Measurements from ENCODE around the gene NOS1. TPM values are rescaled to one million over a fixed set of nuclear protein-coding genes. Genes with fewer than 3 reads are reported as not detected.

Gene NOS1
- total RNA-seq, 2 experiments from 2014 or later, result not detected

DNA sequence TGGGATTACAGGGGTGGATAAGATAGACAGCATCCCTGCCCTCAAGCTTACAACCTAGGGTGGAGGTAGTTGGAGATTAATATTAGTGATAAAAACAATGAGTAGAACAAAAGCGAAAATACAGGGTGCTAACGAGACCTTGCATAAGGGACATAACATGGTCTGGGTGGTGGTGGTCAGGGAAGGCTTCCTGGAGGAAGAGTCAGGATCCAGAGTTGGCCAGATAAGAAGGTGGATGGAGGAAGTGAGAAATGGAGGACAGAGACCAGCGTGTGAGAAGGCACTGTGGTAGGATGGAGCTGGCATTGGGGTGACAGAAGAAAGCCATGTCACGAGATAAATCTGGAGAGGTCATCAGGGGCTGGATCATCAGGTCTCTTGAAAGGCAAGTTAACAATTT lies 19.2 kb downstream of the NOS1 start:
- Mint-ChIP-seq H3K4me3 (no peak overlapping the region), H3K27ac (no peak overlapping the region), H3K36me3 (no peaks in the 10 kb centered on the region), H3K4me1 (ENCODE audit: low read depth) (no peaks in the 10 kb centered on the region), H3K27me3 (peaks cover 8% of the 10 kb centered on the region), H3K9me3 (no peaks in the 10 kb centered on the region)
- POLR2A ChIA-PET, result no interaction called here
- intact Hi-C loops (cut with micrococcal nuclease), result no loop called here
- CTCF ChIA-PET, result no interaction called here
- DNase-seq, result no peak

DNA sequence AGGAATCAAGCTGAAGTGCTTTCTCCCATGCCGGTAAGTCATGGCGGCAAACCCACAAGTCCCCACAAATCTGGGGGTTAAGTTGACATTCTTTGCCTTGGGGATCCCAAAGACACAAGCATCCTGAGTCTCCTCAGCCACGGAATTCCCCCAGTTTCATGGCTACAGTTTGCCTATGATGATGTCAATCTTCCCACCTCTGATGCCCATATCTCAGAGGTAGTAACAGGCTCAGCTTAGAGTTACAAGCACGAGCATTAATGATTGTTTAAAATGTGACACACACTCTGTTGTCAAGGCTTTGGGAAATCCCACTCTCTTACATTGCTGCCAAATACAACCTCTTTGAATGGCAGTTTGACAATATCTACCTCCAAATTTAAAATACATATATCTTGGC lies 22.3 kb downstream of the NOS1 start:
- no peak for DNase-seq
- Mint-ChIP-seq H3K36me3 (no peaks in the 10 kb centered on the region), H3K27me3 (peaks cover 11% of the 10 kb centered on the region), H3K9me3 (no peaks in the 10 kb centered on the region), H3K4me1 (ENCODE audit: low read depth) (no peaks in the 10 kb centered on the region), H3K4me3 (no peak overlapping the region), H3K27ac (no peak overlapping the region)
- CTCF ChIA-PET, result no interaction called here
- intact Hi-C loops (cut with micrococcal nuclease), result no loop called here
- POLR2A ChIA-PET, result no interaction called here

DNA sequence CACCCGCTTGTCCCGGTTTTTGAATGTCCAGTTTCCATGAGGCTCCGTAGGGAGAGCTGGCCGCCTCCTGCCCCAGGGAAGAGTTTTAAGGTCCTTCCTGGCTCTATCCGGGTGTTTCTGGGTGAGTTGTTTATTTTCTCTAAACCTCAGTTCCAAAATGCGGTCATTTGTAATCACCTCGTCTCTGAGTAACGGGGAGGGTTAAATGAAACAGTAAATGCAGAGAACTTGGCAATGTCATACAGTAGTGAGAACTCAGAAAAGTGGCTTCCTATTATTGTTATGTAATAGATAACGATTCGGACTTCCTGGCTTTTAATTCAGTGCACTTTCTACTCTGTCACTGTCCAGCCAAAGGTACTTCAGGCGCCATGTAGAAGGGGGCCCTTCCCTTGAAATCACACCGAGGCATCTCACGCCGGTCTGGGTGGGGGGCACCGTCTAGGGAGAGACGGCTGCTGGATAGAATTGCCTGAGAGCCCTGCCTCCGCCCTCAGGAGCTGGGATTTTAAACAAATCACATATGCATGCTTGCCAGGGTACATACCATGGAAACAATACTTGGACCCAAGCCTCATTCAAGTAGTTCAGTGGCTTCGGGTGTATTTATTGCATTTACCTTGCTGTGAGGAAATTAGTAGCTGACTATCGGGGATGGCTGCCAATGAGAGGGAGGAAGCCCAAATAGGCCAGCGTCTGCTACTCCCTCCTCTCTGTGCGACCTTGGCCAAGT lies 26.4 kb downstream of the NOS1 start:
- no peaks in the 10 kb centered on the region for H3K9me3 Mint-ChIP-seq
- CTCF ChIA-PET, result no interaction called here
- no peak overlapping the region for H3K27ac Mint-ChIP-seq

DNA sequence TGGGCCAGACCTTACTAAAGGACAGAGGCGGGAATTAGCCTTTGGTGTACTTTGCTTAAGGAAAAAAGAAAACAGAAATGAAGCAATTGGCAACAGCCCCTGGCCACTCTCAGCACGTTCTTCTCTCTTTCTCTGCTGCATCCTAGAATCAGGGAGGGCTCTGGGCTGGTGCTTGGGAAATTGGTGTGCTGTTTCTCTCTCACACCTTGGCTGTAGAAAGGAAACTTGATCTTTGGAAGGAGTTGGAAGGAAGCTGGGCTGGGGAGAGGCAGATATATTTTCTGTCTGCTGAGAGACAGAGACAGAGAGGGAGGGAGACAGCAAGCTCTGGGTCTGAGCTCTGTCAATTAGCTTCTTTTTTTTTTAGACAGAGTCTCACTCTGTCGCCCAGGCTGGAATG lies 27.4 kb downstream of the NOS1 start:
- no peak for DNase-seq
- no peaks in the 10 kb centered on the region for H3K4me1 Mint-ChIP-seq (ENCODE audit: low read depth)
- H3K9me3 Mint-ChIP-seq, result no peaks in the 10 kb centered on the region
- no peak overlapping the region for H3K4me3 Mint-ChIP-seq
- ChIA-PET CTCF (no interaction called here), POLR2A (no interaction called here)
- peaks cover 9% of the 10 kb centered on the region for H3K27me3 Mint-ChIP-seq
- H3K36me3 Mint-ChIP-seq, result no peaks in the 10 kb centered on the region
- no peak overlapping the region for H3K27ac Mint-ChIP-seq
- intact Hi-C loops (cut with micrococcal nuclease), result no loop called here

More for the DNA sequence above, 26.4 kb downstream of the NOS1 start:
- no peak for DNase-seq
- H3K4me3 Mint-ChIP-seq, result no peak overlapping the region
- POLR2A ChIA-PET, result no interaction called here
- H3K36me3 Mint-ChIP-seq, result no peaks in the 10 kb centered on the region
- no peaks in the 10 kb centered on the region for H3K4me1 Mint-ChIP-seq (ENCODE audit: low read depth)
- intact Hi-C loops (cut with micrococcal nuclease), result no loop called here
- peaks cover 9% of the 10 kb centered on the region for H3K27me3 Mint-ChIP-seq

DNA sequence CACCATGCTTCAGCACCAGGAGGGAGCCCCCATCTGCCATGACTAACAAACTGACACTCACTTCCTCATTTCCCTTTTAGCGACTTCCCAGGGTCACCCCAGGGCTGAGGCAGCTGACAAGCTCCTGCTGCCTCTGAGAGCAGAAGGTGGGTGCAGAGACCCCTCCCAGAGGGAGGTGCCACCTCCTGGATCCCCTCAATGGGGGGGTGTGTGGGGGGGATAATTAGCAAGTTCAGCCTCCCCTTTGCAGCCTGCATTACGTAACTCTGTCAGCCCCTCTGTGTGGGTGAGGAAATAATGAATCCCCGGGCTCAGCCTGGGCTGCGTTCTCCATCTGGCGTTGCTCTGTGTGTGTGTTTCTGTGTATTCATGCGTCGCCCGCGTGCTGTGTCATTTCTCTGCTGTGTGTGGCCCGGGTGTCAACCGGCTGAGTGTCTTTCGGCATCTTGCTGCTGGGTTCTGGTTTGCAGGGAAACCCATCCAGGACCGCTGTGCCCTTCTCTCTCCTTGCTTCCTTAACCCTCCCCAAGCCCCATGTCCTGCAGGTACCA lies 28.0 kb downstream of the NOS1 start:
- Mint-ChIP-seq H3K4me3 (no peak overlapping the region), H3K9me3 (no peaks in the 10 kb centered on the region), H3K27ac (no peak overlapping the region), H3K27me3 (peaks cover 13% of the 10 kb centered on the region), H3K4me1 (ENCODE audit: low read depth) (no peaks in the 10 kb centered on the region), H3K36me3 (no peaks in the 10 kb centered on the region)
- intact Hi-C loops (cut with micrococcal nuclease), result no loop called here
- no peak for DNase-seq
- ChIA-PET POLR2A (no interaction called here), CTCF (no interaction called here)

- POLR2A ChIA-PET, result no interaction called here
Observed at GRCh38 chr12:117331691-117332090, 29.7 kb downstream of the NOS1 start.

DNA sequence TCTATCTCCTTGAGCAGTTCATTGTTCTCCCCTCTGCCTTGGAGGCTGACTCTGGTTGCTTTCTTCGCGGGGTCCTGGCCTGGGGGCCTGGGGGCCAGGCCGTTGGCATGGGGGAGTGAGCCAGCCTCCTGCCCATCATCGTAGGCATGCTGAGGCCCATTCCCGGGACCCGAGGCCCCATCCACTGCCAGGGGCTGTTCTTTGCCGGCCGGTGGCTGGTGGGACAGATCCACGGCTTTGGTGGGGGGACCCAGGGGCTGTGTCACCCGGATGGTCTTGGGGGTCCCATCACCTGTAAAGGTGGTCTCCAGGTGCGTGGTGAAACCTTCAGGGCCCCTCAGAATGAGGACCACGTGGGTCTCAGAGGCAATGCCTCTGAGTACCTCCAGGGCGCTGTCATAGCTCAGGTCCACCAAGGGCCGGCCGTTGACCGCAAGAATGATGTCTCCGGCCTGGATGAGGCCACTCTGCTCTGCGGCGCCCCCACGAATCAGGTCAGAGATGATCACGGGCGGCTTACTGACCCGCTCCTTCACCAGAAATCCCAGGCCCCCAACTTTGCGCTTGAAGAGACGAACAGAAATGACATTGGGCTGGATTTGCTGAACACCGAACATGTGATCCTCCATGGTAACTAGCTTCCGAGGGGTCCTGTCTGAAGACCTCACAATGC lies 30.8 kb downstream of the NOS1 start:
- Mint-ChIP-seq H3K4me1 (ENCODE audit: low read depth) (no peaks in the 10 kb centered on the region), H3K9me3 (no peaks in the 10 kb centered on the region), H3K27me3 (peaks cover 12% of the 10 kb centered on the region), H3K27ac (no peak overlapping the region), H3K36me3 (no peaks in the 10 kb centered on the region), H3K4me3 (no peak overlapping the region)
- POLR2A ChIA-PET, result no interaction called here
- CTCF ChIA-PET, result no interaction called here
- DNase-seq, result no peak
- intact Hi-C loops (cut with micrococcal nuclease), result no loop called here

More at GRCh38 chr12:117331691-117332090, 29.7 kb downstream of the NOS1 start:
- CTCF ChIA-PET, result no interaction called here
- intact Hi-C loops (cut with micrococcal nuclease), result no loop called here
- no peaks in the 10 kb centered on the region for H3K4me1 Mint-ChIP-seq (ENCODE audit: low read depth)
- no peak overlapping the region for H3K4me3 Mint-ChIP-seq
- DNase-seq, result no peak
- no peaks in the 10 kb centered on the region for H3K36me3 Mint-ChIP-seq
- H3K27me3 Mint-ChIP-seq, result peaks cover 12% of the 10 kb centered on the region
- no peaks in the 10 kb centered on the region for H3K9me3 Mint-ChIP-seq
- H3K27ac Mint-ChIP-seq, result no peak overlapping the region

GRCh38 chr12:117329756-117330155 lies 31.7 kb downstream of the NOS1 start:
- no peaks in the 10 kb centered on the region for H3K9me3 Mint-ChIP-seq
- H3K27me3 Mint-ChIP-seq, result peaks cover 12% of the 10 kb centered on the region
- no peak for DNase-seq
- no peaks in the 10 kb centered on the region for H3K36me3 Mint-ChIP-seq
- intact Hi-C loops (cut with micrococcal nuclease), result no loop called here
- no peak overlapping the region for H3K4me3 Mint-ChIP-seq
- POLR2A ChIA-PET, result no interaction called here
- H3K4me1 Mint-ChIP-seq (ENCODE audit: low read depth), result no peaks in the 10 kb centered on the region
- CTCF ChIA-PET, result no interaction called here
- no peak overlapping the region for H3K27ac Mint-ChIP-seq

DNA sequence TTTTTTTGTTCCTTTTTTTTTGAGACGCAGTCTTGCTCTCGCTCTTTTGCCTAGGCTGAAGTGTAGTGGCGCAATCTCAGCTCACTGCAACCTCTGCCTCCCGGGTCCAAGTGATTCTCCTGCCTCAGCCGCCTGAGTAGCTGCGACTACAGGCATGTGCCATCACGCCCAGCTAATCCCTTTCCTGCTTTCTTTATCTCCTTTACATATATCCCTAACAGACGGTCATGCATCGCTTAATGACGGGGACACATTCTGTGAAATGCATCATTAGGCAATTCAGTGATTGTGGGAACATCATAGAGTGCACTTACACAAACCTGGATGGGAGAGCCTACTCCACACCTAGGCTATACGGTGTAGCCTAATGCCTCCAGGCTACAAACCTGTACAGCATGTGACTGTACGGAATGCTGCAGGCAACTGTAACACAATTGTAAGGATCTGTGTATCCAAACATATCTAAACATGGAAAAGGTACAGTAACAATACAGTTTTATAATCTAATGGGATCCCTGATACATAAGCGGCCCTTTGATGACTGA lies 32.8 kb downstream of the NOS1 start:
- Mint-ChIP-seq H3K27ac (no peak overlapping the region), H3K4me1 (ENCODE audit: low read depth) (no peaks in the 10 kb centered on the region), H3K36me3 (no peaks in the 10 kb centered on the region), H3K9me3 (no peaks in the 10 kb centered on the region), H3K27me3 (peaks cover 8% of the 10 kb centered on the region), H3K4me3 (no peak overlapping the region)
- ChIA-PET POLR2A (no interaction called here), CTCF (interaction anchor here (0.6 kb wide), 1 partner anchor 330 kb away, joined by 3 read pairs; no protein-coding TSS in a partner anchor)
- intact Hi-C loops (cut with micrococcal nuclease), result no loop called here
- no peak for DNase-seq

GRCh38 chr12:117322428-117322827 lies 39.0 kb downstream of the NOS1 start:
- intact Hi-C loops (cut with micrococcal nuclease), result no loop called here
- no peaks in the 10 kb centered on the region for H3K36me3 Mint-ChIP-seq
- H3K4me3 Mint-ChIP-seq, result no peak overlapping the region
- no peaks in the 10 kb centered on the region for H3K9me3 Mint-ChIP-seq
- CTCF ChIA-PET, result no interaction called here
- POLR2A ChIA-PET, result no interaction called here
- H3K27me3 Mint-ChIP-seq, result peaks cover 1% of the 10 kb centered on the region
- DNase-seq, result no peak
- no peaks in the 10 kb centered on the region for H3K4me1 Mint-ChIP-seq (ENCODE audit: low read depth)
- no peak overlapping the region for H3K27ac Mint-ChIP-seq

GRCh38 chr12:117321572-117321971 lies 39.9 kb downstream of the NOS1 start:
- intact Hi-C loops (cut with micrococcal nuclease), result no loop called here
- Mint-ChIP-seq H3K9me3 (peaks cover under 1% of the 10 kb centered on the region), H3K4me1 (ENCODE audit: low read depth) (no peaks in the 10 kb centered on the region), H3K36me3 (no peaks in the 10 kb centered on the region), H3K27ac (no peak overlapping the region), H3K4me3 (no peak overlapping the region), H3K27me3 (peaks cover 1% of the 10 kb centered on the region)
- ChIA-PET CTCF (no interaction called here), POLR2A (no interaction called here)
- DNase-seq, result no peak

DNA sequence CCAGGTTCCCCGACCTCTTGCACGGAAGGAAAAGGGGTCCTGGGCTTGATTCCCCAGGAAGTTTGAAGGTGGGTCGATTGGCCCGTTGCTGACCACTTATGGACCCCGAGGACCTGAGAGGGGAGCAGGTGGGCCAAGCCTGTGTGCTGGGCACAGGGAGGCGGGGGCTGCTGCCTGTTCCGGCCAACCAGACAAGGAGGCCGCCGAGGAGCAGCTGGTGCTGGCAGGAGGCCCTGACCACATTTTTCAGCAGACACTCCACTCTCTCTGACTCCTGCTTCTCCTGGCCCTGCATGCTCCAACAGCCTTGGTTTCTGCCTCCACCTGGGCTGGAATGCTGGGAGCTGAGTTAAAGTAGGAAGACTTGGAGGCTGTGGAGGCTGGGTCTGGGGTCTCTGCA lies 42.8 kb downstream of the NOS1 start:
- Mint-ChIP-seq H3K36me3 (no peaks in the 10 kb centered on the region), H3K27me3 (no peaks in the 10 kb centered on the region), H3K9me3 (peaks cover 9% of the 10 kb centered on the region), H3K27ac (no peak overlapping the region), H3K4me1 (ENCODE audit: low read depth) (no peaks in the 10 kb centered on the region), H3K4me3 (no peak overlapping the region)
- no peak for DNase-seq
- ChIA-PET POLR2A (no interaction called here), CTCF (no interaction called here)
- intact Hi-C loops (cut with micrococcal nuclease), result no loop called here

GRCh38 chr12:117316336-117316735 lies 45.1 kb downstream of the NOS1 start:
- CTCF ChIA-PET, result no interaction called here
- Mint-ChIP-seq H3K4me1 (ENCODE audit: low read depth) (no peaks in the 10 kb centered on the region), H3K4me3 (no peak overlapping the region), H3K27ac (no peak overlapping the region), H3K9me3 (peaks cover 9% of the 10 kb centered on the region), H3K27me3 (no peaks in the 10 kb centered on the region), H3K36me3 (no peaks in the 10 kb centered on the region)
- intact Hi-C loops (cut with micrococcal nuclease), result no loop called here
- POLR2A ChIA-PET, result no interaction called here
- DNase-seq, result no peak
